HG02678 (cell line): Measurements from ENCODE around the gene KRT32.

Source experiments
- ATAC-seq: cut with Tn5 transposase; IDR thresholded peaks from one replicate; pipeline ENCODE4 v1.9.1; 2021; ENCODE audit warnings: mild to moderate bottlenecking, moderate library complexity; ENCODE audit not compliant: unreplicated experiment

KRT32 gene

GRCh38 chr17:41468346-41468745 lies 1.2 kb upstream of the KRT32 start:
- ATAC-seq, result no peak

DNA sequence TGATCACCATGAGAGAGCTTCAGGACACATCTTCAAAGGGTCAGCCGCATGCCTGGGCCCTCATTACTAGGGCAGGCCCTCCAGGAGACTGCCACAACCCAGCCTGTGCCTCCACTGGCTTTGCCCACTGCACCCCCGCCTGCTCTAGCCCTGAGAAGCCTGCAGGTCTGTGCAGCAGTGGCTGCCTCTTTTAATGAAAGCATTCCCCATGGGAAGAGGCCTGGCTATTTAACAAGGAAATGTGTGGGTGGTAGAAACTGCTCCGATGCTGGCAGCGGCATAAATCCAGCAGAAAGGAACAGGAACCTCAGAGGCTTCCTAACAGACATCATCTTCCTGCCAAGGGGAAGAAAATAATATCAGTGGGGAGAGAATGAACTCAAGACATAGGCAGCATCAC lies 375 bp upstream of the KRT32 start:
- ATAC-seq, result no peak

DNA sequence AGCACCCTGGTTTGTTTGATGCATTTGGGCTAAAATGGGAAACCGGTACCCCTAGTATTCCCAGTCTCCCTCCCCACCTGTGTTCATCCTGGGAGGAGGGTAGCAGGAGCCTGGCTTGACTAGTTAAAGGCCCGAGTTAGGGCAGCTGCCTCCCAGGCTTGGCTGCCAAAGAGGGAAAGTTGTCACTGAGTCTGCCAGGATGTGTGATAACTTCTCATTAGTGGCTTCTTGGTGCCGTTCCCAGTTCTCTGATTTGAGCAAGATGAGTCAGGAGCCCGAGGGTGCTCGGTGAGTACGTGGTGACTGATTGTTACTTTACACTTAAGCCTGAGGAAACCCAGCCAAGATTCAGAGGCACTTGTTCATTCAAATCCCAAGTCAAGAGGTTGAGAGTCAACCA lies 2.5 kb downstream of the KRT32 start:
- ATAC-seq, result no peak

DNA sequence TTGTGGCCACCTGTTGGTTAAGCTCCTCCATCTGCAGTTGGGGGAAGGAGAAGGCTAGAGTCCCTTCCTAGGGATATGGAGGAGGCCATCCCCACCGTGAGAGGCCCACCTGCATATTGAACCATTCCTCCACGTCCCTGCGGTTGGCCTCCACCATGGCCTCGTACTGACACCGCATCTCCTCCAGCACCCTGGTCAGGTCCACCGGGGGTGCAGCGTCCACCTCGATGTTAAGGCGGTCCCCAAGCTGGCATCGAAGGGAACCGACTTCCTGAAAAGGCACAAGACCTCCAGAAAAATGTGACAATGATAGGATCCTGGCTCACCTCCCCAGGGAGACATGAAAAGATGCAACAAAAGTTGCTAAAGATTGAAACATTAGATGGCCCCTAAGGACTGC lies 3.0 kb downstream of the KRT32 start:
- ATAC-seq, result no peak

GRCh38 chr17:41463746-41464145 lies 3.4 kb downstream of the KRT32 start:
- no peak for ATAC-seq

DNA sequence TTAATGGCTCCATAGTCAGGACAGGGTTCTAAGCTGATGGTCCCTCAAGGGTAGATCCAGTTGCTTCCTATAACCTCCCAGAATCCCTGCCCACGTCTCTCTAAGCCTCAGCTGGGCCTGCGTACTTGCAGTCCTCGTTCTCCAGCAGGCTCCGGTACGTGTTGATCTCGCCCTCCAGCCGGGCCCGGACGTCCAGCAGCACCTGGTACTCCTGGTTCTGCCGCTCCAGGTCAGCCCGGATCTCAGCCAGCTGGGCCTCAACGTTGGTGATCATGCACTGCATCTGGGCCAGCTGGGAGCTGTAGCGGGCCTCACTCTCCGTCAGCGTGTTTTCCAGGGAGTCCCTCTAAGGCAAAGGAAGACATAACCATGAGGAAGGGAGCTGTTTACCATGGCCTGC lies 4.5 kb downstream of the KRT32 start:
- ATAC-seq, result no peak

- no peak for ATAC-seq
Observed at GRCh38 chr17:41457676-41458075, 9.5 kb downstream of the KRT32 start.

- no peak for ATAC-seq
Observed at GRCh38 chr17:41456204-41456603, 11.0 kb downstream of the KRT32 start.

DNA sequence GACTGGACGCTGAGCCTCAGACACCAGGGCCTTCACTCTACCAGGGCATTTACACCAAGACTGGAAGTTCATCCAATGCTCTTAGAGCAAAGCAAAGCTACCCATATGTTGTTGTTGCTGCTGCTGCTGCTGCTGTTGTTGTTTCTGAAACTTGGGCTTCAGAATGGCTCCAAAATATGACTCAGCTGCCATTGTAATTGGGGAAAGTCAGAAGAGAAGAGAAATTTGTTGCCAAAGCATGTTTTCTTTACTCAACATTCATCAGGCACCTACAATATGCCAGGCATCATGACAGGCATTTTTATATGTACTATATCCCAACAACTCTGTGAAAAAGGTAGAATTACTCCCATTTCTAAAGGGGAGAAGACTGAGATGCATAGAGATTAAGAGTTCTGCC lies 11.9 kb downstream of the KRT32 start:
- no peak for ATAC-seq

DNA sequence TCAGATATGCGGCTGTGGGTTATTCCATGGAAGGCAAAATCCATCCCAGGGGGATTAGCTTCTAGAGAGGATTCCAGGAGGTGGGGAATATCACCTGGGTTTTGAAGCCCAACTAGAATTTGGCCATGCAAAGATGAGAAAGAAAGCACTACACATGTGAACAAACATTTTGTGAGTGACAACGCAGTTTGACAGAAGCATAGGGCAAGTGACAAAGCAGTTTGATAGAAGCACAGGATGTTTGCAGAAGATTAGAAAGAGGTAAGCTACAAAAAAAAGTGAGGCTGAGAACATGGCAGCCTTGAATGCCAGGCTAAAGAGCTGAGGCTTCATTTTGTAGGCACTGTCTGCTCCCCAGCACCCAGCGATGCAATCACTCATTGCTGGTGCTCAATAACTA lies 14.1 kb downstream of the KRT32 start:
- no peak for ATAC-seq

- no peak for ATAC-seq
Observed at GRCh38 chr17:41452281-41452680, 14.9 kb downstream of the KRT32 start.

DNA sequence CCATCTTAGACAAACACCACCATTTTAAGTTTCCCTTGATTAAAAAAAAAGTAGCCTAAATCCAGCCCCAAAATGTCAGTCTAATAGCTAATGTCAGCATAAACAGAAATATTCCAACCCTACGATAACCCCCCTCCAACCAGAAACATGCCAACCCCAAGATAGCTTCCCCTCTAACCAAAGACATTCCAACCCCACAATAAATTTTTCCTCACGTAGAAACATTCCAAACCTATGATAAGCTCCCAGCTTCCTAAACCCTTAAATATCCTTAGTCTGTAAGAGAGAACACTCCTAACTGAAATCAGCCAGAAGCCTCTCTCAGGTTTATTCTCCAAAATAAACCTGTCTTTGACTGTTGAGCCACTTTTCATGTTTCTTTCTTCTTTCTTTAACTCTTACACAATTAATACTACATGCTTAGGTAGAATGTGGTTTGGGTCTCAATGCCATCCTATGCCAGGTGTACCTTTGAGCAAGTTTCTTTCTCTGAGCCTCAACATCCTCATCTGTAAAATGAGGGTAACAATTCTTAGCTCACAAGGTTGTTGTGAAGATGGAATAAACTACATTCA lies 15.9 kb downstream of the KRT32 start:
- no peak for ATAC-seq

GRCh38 chr17:41449008-41449407 lies 18.2 kb downstream of the KRT32 start:
- no peak for ATAC-seq

GRCh38 chr17:41448506-41448905 lies 18.7 kb downstream of the KRT32 start:
- no peak for ATAC-seq

- ATAC-seq, result no peak
Observed at GRCh38 chr17:41446806-41447205, 20.4 kb downstream of the KRT32 start.

GRCh38 chr17:41444640-41445039 lies 22.5 kb downstream of the KRT32 start:
- no peak for ATAC-seq

- no peak for ATAC-seq
Observed at GRCh38 chr17:41444186-41444585, 23.0 kb downstream of the KRT32 start.

DNA sequence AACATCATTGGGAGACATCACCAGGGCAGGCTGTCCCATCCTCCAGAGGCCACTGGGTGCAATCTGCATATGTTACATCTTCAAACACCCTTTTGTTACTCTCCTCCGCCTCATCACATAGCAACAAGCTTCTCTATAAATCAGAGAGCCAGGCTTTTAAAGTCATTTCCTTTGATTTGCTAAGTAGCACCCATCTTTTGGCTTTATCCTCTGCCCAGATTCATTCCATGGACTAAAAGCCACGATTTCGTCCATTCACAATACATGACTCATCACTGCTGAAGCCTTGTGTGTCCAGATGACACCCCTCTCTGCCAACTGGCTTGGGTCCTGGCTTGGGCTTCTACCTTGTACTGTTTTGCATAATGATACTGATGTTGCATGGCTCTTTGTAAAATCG lies 24.4 kb downstream of the KRT32 start:
- no peak for ATAC-seq

GRCh38 chr17:41440531-41441033 lies 26.6 kb downstream of the KRT32 start, which contains the start of gene KRT38:
KRT38 (minus strand) TSS chr17:41440983; CDS start chr17:41440921, 62 bp downstream.
- ATAC-seq, result no peak

DNA sequence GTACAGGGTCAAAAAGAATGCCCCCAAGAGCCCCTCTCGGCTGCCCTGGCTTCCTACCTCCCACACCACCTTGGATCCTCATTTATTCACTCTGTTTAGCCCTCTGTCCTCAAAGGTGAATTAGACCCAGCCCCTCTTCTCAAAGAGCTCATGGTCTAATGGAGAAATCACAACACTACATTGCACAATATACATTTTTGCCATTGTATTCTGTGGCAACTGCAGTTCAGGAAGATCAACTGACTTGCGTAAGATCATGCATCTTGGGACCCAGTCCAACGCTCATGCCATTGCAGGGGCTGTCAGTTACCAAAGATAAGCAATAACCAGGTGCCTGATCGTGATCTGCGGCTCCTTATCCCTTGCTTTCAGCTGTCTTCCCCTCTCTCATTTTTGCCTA lies 27.8 kb downstream of the KRT32 start:
- no peak for ATAC-seq

GRCh38 chr17:41437769-41438168 lies 29.4 kb downstream of the KRT32 start:
- ATAC-seq, result no peak

- ATAC-seq, result no peak
Observed at GRCh38 chr17:41437254-41437653, 29.9 kb downstream of the KRT32 start.

GRCh38 chr17:41434415-41434814 lies 32.8 kb downstream of the KRT32 start:
- no peak for ATAC-seq
